Measurements from ENCODE around the gene GRHPR.

The GRHPR gene

DNA sequence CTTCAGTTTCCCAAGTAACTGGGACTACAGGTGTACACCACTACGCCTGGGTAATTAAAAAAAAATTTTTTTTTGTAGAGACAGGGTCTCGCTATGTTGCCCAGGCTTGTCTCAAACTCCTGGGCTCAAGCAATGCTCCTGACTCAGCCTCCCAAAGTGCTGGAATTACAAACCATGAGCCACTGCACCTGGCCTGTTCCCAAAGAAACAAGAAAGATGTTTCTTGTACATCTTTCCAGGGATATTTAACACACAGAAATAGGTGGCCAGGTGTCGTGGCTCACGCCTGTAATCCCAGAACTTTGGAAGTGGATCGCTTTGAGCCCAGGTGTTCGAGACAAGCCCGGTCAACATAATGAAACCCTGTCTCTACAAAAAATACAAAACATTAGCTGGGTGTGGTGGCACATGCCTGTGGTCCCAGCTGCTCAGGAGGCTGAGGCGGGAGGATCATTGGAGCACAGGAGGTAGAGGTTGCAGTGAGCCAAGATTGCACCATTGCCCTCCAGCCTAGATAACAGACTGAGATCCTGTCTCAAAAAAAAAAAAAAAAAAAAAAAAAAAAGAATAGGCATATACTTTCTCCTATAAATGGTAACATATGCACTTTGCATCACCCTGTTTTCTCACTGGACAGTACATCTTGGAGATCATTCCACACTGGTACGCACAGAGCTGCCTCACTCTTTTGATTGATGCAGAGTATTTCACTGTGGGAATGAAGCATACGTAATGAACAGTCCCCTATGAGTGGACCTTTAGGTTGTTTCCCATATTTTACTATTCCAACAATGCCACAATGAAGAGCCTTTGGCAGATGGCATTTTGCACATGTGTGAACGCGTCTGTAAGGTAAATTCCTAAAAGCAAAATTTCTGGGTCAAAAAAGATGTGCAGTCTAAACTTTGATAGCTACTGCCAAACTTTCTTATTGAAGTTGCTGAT, 2.0 kb upstream of the GRHPR start:
- POLR2A ChIA-PET = interaction anchor here (0.7 to 2.7 kb wide), 2 partner anchors 11 to 12 kb away, joined by 5 to 17 read pairs; no protein-coding TSS in a partner anchor
- CTCF ChIA-PET = interaction anchor here (0.7 kb wide), 1 partner anchor 328 kb away, joined by 3 read pairs; no protein-coding TSS in a partner anchor
- H3K4me3 ChIP-seq (ENCODE audit: low read depth, low read length) = no peak overlapping the region

More for the DNA sequence above, 2.0 kb upstream of the GRHPR start:
- no peak for TF ChIP-seq ZIC2 (tag by site-specific recombination; IDR thresholded peaks at IDR 0.05)
- TF ChIP-seq, protein P1, sequence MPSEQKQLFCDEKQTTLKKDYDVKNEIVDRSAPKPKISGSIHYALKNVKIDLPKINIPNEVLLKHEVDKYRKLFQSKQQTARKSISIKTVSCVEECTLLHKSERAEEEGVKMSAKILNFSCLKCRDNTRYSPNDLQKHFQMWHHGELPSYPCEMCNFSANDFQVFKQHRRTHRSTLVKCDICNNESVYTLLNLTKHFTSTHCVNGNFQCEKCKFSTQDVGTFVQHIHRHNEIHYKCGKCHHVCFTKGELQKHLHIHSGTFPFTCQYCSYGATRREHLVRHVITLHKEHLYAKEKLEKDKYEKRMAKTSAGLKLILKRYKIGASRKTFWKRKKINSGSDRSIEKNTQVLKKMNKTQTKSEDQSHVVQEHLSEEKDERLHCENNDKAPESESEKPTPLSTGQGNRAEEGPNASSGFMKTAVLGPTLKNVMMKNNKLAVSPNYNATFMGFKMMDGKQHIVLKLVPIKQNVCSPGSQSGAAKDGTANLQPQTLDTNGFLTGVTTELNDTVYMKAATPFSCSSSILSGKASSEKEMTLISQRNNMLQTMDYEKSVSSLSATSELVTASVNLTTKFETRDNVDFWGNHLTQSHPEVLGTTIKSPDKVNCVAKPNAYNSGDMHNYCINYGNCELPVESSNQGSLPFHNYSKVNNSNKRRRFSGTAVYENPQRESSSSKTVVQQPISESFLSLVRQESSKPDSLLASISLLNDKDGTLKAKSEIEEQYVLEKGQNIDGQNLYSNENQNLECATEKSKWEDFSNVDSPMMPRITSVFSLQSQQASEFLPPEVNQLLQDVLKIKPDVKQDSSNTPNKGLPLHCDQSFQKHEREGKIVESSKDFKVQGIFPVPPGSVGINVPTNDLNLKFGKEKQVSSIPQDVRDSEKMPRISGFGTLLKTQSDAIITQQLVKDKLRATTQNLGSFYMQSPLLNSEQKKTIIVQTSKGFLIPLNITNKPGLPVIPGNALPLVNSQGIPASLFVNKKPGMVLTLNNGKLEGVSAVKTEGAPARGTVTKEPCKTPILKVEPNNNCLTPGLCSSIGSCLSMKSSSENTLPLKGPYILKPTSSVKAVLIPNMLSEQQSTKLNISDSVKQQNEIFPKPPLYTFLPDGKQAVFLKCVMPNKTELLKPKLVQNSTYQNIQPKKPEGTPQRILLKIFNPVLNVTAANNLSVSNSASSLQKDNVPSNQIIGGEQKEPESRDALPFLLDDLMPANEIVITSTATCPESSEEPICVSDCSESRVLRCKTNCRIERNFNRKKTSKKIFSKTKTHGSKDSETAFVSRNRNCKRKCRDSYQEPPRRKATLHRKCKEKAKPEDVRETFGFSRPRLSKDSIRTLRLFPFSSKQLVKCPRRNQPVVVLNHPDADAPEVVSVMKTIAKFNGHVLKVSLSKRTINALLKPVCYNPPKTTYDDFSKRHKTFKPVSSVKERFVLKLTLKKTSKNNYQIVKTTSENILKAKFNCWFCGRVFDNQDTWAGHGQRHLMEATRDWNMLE (tag by site-specific recombination; conservative IDR thresholded peaks at IDR 0.05; ENCODE audit: low read depth) = no peak
- TF ChIP-seq ZNF510 (tag by site-specific recombination; IDR thresholded peaks at IDR 0.05; ENCODE audit: insufficient replicate concordance) = no peak
- no peak for TF ChIP-seq ZNF266 (tag by site-specific recombination; IDR thresholded peaks at IDR 0.05; ENCODE audit: low read depth)
- TF ChIP-seq, protein P2, sequence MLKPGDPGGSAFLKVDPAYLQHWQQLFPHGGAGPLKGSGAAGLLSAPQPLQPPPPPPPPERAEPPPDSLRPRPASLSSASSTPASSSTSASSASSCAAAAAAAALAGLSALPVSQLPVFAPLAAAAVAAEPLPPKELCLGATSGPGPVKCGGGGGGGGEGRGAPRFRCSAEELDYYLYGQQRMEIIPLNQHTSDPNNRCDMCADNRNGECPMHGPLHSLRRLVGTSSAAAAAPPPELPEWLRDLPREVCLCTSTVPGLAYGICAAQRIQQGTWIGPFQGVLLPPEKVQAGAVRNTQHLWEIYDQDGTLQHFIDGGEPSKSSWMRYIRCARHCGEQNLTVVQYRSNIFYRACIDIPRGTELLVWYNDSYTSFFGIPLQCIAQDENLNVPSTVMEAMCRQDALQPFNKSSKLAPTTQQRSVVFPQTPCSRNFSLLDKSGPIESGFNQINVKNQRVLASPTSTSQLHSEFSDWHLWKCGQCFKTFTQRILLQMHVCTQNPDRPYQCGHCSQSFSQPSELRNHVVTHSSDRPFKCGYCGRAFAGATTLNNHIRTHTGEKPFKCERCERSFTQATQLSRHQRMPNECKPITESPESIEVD (tag by site-specific recombination; IDR thresholded peaks at IDR 0.05) = no peak
- TF ChIP-seq ZFP69B (tag by site-specific recombination; IDR thresholded peaks at IDR 0.05) = no peak
- TF ChIP-seq ZNF830 (tag by site-specific recombination; IDR thresholded peaks at IDR 0.05; ENCODE audit: low read depth) = no peak
- TF ChIP-seq, protein P3, sequence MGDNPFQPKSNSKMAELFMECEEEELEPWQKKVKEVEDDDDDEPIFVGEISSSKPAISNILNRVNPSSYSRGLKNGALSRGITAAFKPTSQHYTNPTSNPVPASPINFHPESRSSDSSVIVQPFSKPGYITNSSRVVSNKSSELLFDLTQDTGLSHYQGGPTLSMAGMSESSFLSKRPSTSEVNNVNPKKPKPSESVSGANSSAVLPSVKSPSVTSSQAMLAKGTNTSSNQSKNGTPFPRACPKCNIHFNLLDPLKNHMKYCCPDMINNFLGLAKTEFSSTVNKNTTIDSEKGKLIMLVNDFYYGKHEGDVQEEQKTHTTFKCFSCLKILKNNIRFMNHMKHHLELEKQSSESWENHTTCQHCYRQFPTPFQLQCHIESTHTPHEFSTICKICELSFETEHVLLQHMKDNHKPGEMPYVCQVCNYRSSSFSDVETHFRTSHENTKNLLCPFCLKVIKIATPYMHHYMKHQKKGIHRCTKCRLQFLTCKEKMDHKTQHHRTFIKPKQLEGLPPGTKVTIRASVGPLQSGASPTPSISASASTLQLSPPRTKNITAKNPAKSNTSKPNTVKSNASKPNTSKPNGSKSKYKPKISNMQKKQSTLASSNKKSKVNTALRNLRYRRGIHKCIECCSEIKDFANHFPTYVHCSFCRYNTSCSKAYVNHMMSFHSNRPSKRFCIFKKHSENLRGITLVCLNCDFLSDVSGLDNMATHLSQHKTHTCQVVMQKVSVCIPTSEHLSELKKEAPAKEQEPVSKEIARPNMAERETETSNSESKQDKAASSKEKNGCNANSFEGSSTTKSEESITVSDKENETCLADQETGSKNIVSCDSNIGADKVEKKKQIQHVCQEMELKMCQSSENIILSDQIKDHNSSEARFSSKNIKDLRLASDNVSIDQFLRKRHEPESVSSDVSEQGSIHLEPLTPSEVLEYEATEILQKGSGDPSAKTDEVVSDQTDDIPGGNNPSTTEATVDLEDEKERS (tag by site-specific recombination; IDR thresholded peaks at IDR 0.05) = no peak
- no peak for TF ChIP-seq PRDM4 (tag by site-specific recombination; IDR thresholded peaks at IDR 0.05)
- TF ChIP-seq HOXC10 (CRISPR knock-in tag; IDR thresholded peaks at IDR 0.05) = no peak
- no peak for TF ChIP-seq GLIS1 (tag by site-specific recombination; IDR thresholded peaks at IDR 0.05)
- TF ChIP-seq ZNF513 (tag by site-specific recombination; IDR thresholded peaks at IDR 0.05) = no peak
- Histone ChIP-seq H3K27ac (ENCODE audit: extremely low read depth, low read depth, low read length) (no peak overlapping the region), H3K4me1 (ENCODE audit: control insufficient read depth, insufficient read depth, low read length) (no peaks in the 10 kb centered on the region), H3K36me3 (ENCODE audit: control insufficient read depth in 2 of 2, insufficient read depth in 1 of 2, low read length in 2 of 2) (peaks cover 0 to 17% of the 10 kb centered on the region in 2 experiments; a peak in 1 of 3 replicates), H3K9me3 (ENCODE audit: control insufficient read depth, insufficient read depth, low read depth, low read length) (no peaks in the 10 kb centered on the region)
